Heart right ventricle (tissue), 16 donors: ENCODE data around the gene ASXL3. TPM values are rescaled to one million over a fixed set of nuclear protein-coding genes. Genes with fewer than 3 reads are reported as not detected.

Source experiments
- ATAC-seq, 8 donors: fragments of 200-7000 bp; cut with Tn5 transposase; one replicate each; pipeline ENCODE4 v1.9.1; 2020; ENCODE audit warnings: mild to moderate bottlenecking in 8 of 8, moderate library complexity in 8 of 8, moderate number of reproducible peaks in 1 of 8
- DNase-seq, 2 donors: peaks; one replicate each; pipeline ENCODE4 v3.0.0-alpha.2; 2020
- H3K27ac ChIP-seq, 10 donors: fragments of 200-600 bp; sonication (generic) in 2 of 10; one replicate each; pipeline versions ENCODE4 v1.5.0 to v1.8.0; 2020 to 2022; ENCODE audit warnings: mild to moderate bottlenecking in 3 of 10
- H3K27me3 ChIP-seq, 7 donors: fragments of 200-600 bp; one replicate each; pipeline ENCODE4 v1.8.0; 2021 to 2022; ENCODE audit warnings: mild to moderate bottlenecking in 2 of 7
- H3K36me3 ChIP-seq, 9 donors: fragments of 200-600 bp; sonication (generic) in 1 of 9; one replicate each; pipeline versions ENCODE4 v1.5.0 to v1.8.0; 2020 to 2022; ENCODE audit warnings: mild to moderate bottlenecking in 2 of 9
- H3K4me1 ChIP-seq, 9 donors: fragments of 200-600 bp; sonication (generic) in 1 of 9; one replicate each; pipeline versions ENCODE4 v1.5.0 to v1.8.0; 2020 to 2022; ENCODE audit warnings: mild to moderate bottlenecking in 4 of 9
- H3K4me3 ChIP-seq, 10 donors: fragments of 200-600 bp; sonication (generic) in 2 of 10; one replicate each; pipeline versions ENCODE4 v1.5.0 to v1.8.0; 2020 to 2022; ENCODE audit warnings: mild to moderate bottlenecking in 7 of 10, moderate library complexity in 2 of 10
- H3K9me3 ChIP-seq, 11 donors: fragments of 200-600 bp in 10 of 11; sonication (generic) in 2 of 11; one replicate each; pipeline versions ENCODE4 v1.5.0 to v1.8.0; 2013 to 2022; ENCODE audit warnings: mild to moderate bottlenecking in 2 of 11, control low read depth in 1 of 11, moderate library complexity in 1 of 11
- CTCF ChIP-seq, 9 donors: fragments of 200-600 bp; sonication (generic) in 2 of 9; IDR thresholded peaks; one replicate each; pipeline versions ENCODE4 v1.5.0 to v1.8.0; 2021 to 2022; ENCODE audit warnings: antibody characterized with exemption in 9 of 9, mild to moderate bottlenecking in 5 of 9, moderate library complexity in 1 of 9
- WGBS, 2 donors: extraction: QIAGEN DNeasy Blood & Tissue Kit; methylation state at CpG; one replicate each; pipeline ENCODE4 v1.1.7; 2013; ENCODE audit warnings: inconsistent platforms in 1 of 2; 5-methylcytosine and 5-hydroxymethylcytosine counted together
- intact Hi-C, 10 donors: fragments of 100-400 bp; cut with DNase I; formaldehyde crosslinking; loops; one replicate each; pipeline versions ENCODE4 v1.11.1 to v1.14.2; 2022
- polyA plus RNA-seq, 2 donors: library from polyadenylated mRNA; stranded (reverse); fragments of 200-250 nt; gene quantifications; one replicate each; pipeline ENCODE4 v1.2.3, GENCODE V29; 2013
- total RNA-seq, 10 donors: library from RNA; stranded (reverse); fragmentation: NEBNext Ultra II Directional in 3 of 10; extraction: Animal tissue kit (Norgen Biotek cat#: 25700) in 3 of 10; gene quantifications; one replicate each; pipeline versions ENCODE4 v1.2.1 to v1.2.4, GENCODE V29; 2021 to 2023
- donor health status: Arrhythmogenic right ventricular cardiomyopathy.
- donor health status: ischemic (EF 13 %, LVEDD 7.1; RV severe dilation, severe dysfunction).
- donor health status: healthy with polysubstance abuse.
- donor health status: DM: no; HTN: yes; CAD: no.
- donor health status: DM: no; HTN: no; CAD: no.
- donor health status: ischemic (EF 25% LVEDD 6.9; RV normal size, moderate dysfunction).
- donor health status: ischemic (EF 25% LVEDD 5.7; RV mildly dilated, moderate dysfunction).
- donor health status: healthy.
- donor health status: DM: yes; HTN: yes; CAD: no.
- donor health status: Ischemic cardiomyopathy.
- donor health status: ischemic (EF 35%, LVEDD 5.7; RV mildly dilated, moderate dysfunction).
- donor health status: nonischemic (EF 11% LVEDD 7.7; RV severe dilation, severe dysfunction).
- donor health status: DM: yes; HTN: yes; CAD: no.
- donor health status: PGD.
- donor health status: ischemic (EF 29% LVEDD 5.4; RV normal size, mild dysfunction).
- donor health status: nonischemic (EF 23%, LVEDD 6.1; RV moderate dilation, normal function).

ASXL3 gene
- total and polyA plus RNA-seq, 12 donors = 0.12 to 8.1 (median 4.3) TPM

- no peak overlapping the region for H3K27ac ChIP-seq
- intact Hi-C loops = no loop called here
- DNase-seq (no peak), ATAC-seq (no peak)
- no peaks in the 10 kb centered on the region for H3K36me3 ChIP-seq
- H3K4me3 ChIP-seq = no peak overlapping the region
- H3K27me3 ChIP-seq = no peaks in the 10 kb centered on the region
- 83 to 85% methylated on average over 5 of the region's 5 CpGs for WGBS, 2 donors
- H3K4me1 ChIP-seq = no peaks in the 10 kb centered on the region
- peaks cover 0 to 4% (median 0%) of the 10 kb centered on the region in 11 donors for H3K9me3 ChIP-seq
- no peak for TF ChIP-seq CTCF (IDR thresholded peaks at IDR 0.05)
Measured at GRCh38 chr18:33593261-33593660, 15.2 kb downstream of the ASXL3 start.

- no peak overlapping the region for H3K4me3 ChIP-seq
Measured at GRCh38 chr18:33594799-33595198, 16.8 kb downstream of the ASXL3 start.

GRCh38 chr18:33596178-33596854 lies 18.3 kb downstream of the ASXL3 start:
- ATAC-seq (no peak), DNase-seq (no peak)
- no peaks in the 10 kb centered on the region for H3K36me3 ChIP-seq
- intact Hi-C loops = no loop called here
- no peaks in the 10 kb centered on the region for H3K4me1 ChIP-seq
- TF ChIP-seq CTCF (IDR thresholded peaks at IDR 0.05) = no peak
- no peak overlapping the region for H3K4me3 ChIP-seq
- WGBS, 2 donors = 28 to 64% methylated on average over 1 of the region's 1 CpG
- no peaks in the 10 kb centered on the region for H3K9me3 ChIP-seq
- H3K27me3 ChIP-seq = no peaks in the 10 kb centered on the region
- H3K27ac ChIP-seq = peak overlapping the region in 1 of 10 donors; percentile 18

More at GRCh38 chr18:33594799-33595198, 16.8 kb downstream of the ASXL3 start:
- H3K27me3 ChIP-seq = no peaks in the 10 kb centered on the region
- no peaks in the 10 kb centered on the region for H3K9me3 ChIP-seq
- no peak for TF ChIP-seq CTCF (IDR thresholded peaks at IDR 0.05)
- DNase-seq = no peak
- no peaks in the 10 kb centered on the region for H3K4me1 ChIP-seq
- no peaks in the 10 kb centered on the region for H3K36me3 ChIP-seq
- H3K27ac ChIP-seq = no peak overlapping the region
- intact Hi-C loops = no loop called here
- no peak for ATAC-seq
- 51 to 95% methylated on average over 1 of the region's 1 CpG for WGBS, 2 donors

GRCh38 chr18:33600846-33601245 lies 22.8 kb downstream of the ASXL3 start:
- Histone ChIP-seq H3K27me3 (no peaks in the 10 kb centered on the region), H3K36me3 (no peaks in the 10 kb centered on the region), H3K27ac (no peak overlapping the region), H3K9me3 (no peaks in the 10 kb centered on the region), H3K4me1 (peaks cover 0 to 7% (median 0%) of the 10 kb centered on the region in 9 donors), H3K4me3 (no peak overlapping the region)
- intact Hi-C loops = no loop called here
- WGBS, 2 donors = 84 to 91% methylated on average over 3 of the region's 3 CpGs
- no peak for DNase-seq
- TF ChIP-seq CTCF (IDR thresholded peaks at IDR 0.05) = no peak
- ATAC-seq = no peak
